LNCAP (cell line): Measurements from ENCODE around the gene MINDY4.

Experiments used
- CTCF ChIP-seq: fragments of 450-650 bp; IDR thresholded peaks from 2 replicates; pipeline ENCODE4 v1.5.1; 2017; ENCODE audit warnings: mild to moderate bottlenecking

The MINDY4 gene

GRCh38 chr7:30771174-30771879 lies at the start of gene MINDY4:
MINDY4 (plus strand) TSS chr7:30771417; CDS start chr7:30771494, 77 bp downstream.
- no peak for TF ChIP-seq CTCF

GRCh38 chr7:30722187-30722586 lies 49.0 kb upstream of the MINDY4 start:
- TF ChIP-seq CTCF: no peak

- TF ChIP-seq CTCF: no peak
Measured at GRCh38 chr7:30722671-30723070, 48.5 kb upstream of the MINDY4 start.

GRCh38 chr7:30723776-30724175 lies 47.4 kb upstream of the MINDY4 start:
- no peak for TF ChIP-seq CTCF

GRCh38 chr7:30726296-30727006 lies 44.8 kb upstream of the MINDY4 start:
- no peak for TF ChIP-seq CTCF

- TF ChIP-seq CTCF: no peak
Measured at GRCh38 chr7:30727061-30727945, 43.9 kb upstream of the MINDY4 start.

- no peak for TF ChIP-seq CTCF
Measured at GRCh38 chr7:30728591-30729100, 42.6 kb upstream of the MINDY4 start.
